ENCODE measurements around the gene OR51V1. TPM values are rescaled to one million over a fixed set of nuclear protein-coding genes. Genes with fewer than 3 reads are reported as not detected.
"Not testable (repeated sequence)": the region's sequence is repeated elsewhere in the genome, so short reads cannot be mapped to it uniquely, and the experiment has no call there.

OR51V1 gene, protein sequence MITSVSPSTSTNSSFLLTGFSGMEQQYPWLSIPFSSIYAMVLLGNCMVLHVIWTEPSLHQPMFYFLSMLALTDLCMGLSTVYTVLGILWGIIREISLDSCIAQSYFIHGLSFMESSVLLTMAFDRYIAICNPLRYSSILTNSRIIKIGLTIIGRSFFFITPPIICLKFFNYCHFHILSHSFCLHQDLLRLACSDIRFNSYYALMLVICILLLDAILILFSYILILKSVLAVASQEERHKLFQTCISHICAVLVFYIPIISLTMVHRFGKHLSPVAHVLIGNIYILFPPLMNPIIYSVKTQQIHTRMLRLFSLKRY
- not detected for polyA plus RNA-seq
- long read RNA-seq, donor 1 = 0 reads
- long read RNA-seq, donor 2 = 0 reads
- long read RNA-seq, donor 3 = 0 reads
- long read RNA-seq, donor 4 = 0 reads
- long read RNA-seq, donor 5 = 0 reads
- long read RNA-seq, donor 6 = 0 reads
- long read RNA-seq, donor 7 = 0 reads
- long read RNA-seq, donor 8 = 0 reads
- long read RNA-seq, donor 9 = 0 reads
- long read RNA-seq, donor 10 = 0 reads
- long read RNA-seq, donor 11 = 0 reads

DNA sequence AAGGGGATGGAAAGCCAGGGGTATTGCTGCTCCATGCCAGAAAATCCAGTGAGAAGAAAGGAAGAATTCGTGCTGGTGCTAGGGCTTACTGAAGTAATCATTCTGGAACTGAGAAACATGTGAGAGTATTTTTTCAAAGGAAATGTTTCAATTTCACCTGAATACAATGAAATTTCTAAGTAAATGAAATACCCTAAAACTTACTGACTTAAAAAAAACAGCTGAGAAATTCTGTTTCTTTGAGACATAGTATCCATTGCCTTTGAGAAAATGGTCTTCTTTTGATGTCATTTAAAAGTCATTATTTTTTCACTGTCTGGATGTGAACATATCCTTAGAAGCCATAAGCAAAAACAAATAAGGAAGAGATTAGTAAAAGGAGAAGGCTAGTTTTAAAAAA lies at the start of gene OR51V1:
Gene OR51V1, minus strand, starts transcription at position 101 of the 400 bp plus-strand sequence. Its CDS starts 0 bp downstream, at position 101.
- H3K4me3 ChIP-seq (ENCODE audit: low read length) = no peak within 1 kb of the TSS
- no CpG with 5 or more reads among the region's 1 CpG for WGBS (ENCODE audit: insufficient coverage, low lambda C conversion rate)
- no peak for DNase-seq
- H3K27ac ChIP-seq (ENCODE audit: low read length) = no peak within 1 kb of the TSS
- H3K9me3 ChIP-seq (ENCODE audit: control insufficient read depth, low read depth, low read length) = no peaks in the 10 kb centered on the region
- no peaks in the 10 kb centered on the region for H3K27me3 ChIP-seq (ENCODE audit: control insufficient read depth, insufficient read depth, low read length)
- H3K36me3 ChIP-seq (ENCODE audit: control insufficient read depth, insufficient read depth, low read length) = no peaks in the 10 kb centered on the region
- H3K4me1 ChIP-seq (ENCODE audit: control insufficient read depth, insufficient read depth, low read length) = no peaks in the 10 kb centered on the region

DNA sequence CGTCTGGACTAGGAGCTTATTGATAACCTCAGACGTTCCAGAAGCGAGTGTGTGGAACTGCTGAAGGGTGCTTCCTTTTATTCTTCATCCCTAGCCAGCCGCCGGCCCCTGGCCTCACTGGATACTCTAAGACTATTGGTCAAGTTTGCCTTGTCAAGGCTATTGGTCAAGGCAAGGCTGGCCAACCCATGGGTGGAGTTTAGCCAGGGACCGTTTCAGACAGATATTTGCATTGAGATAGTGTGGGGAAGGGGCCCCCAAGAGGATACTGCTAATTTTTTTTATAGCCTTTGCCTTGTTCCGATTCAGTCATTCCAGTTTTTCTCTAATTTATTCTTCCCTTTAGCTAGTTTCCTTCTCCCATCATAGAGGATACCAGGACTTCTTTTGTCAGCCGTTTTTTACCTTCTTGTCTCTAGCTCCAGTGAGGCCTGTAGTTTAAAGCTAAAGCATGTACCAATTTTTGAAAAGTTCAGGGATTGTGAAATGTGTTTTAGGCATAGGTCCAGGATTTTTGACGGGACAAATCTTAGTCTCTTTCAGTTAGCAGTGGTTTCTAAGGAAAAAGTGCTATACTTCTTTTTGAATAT lies 49.4 kb upstream of the OR51V1 start, which contains the start of gene HBG1:
Gene HBG1, minus strand, starts transcription at position 51 of the 590 bp plus-strand sequence. CDS start 53 bp downstream, outside the sequence.
- not testable (repeated sequence) for H3K9me3 ChIP-seq (ENCODE audit: control insufficient read depth, low read depth, low read length); H3K27ac ChIP-seq (ENCODE audit: low read length); H3K27me3 ChIP-seq (ENCODE audit: control insufficient read depth, insufficient read depth, low read length); H3K36me3 ChIP-seq (ENCODE audit: control insufficient read depth, insufficient read depth, low read length); DNase-seq; H3K4me1 ChIP-seq (ENCODE audit: control insufficient read depth, insufficient read depth, low read length); H3K4me3 ChIP-seq (ENCODE audit: low read length)
- 94% methylated on average over 2 of the region's 9 CpGs for WGBS (ENCODE audit: insufficient coverage, low lambda C conversion rate)

DNA sequence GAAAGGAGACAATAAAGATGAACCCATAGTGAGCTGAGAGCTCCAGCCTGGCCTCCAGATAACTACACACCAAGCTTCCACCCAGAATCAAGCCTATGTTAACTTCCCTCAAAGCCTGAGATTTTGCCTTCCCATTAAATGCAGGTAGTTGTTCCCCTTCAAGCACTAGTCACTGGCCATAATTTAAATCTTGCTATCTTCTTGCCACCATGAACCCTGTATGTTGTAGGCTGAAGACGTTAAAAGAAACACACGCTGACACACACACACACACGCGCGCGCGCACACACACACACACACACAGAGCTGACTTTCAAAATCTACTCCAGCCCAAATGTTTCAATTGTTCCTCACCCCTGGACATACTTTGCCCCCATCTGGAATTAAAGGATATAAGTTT lies 48.0 kb upstream of the OR51V1 start:
- not testable (repeated sequence) for H3K27ac ChIP-seq (ENCODE audit: low read length); H3K4me3 ChIP-seq (ENCODE audit: low read length); H3K36me3 ChIP-seq (ENCODE audit: control insufficient read depth, insufficient read depth, low read length); H3K27me3 ChIP-seq (ENCODE audit: control insufficient read depth, insufficient read depth, low read length); H3K4me1 ChIP-seq (ENCODE audit: control insufficient read depth, insufficient read depth, low read length); H3K9me3 ChIP-seq (ENCODE audit: control insufficient read depth, low read depth, low read length); DNase-seq
- WGBS (ENCODE audit: insufficient coverage, low lambda C conversion rate) = no CpG with 5 or more reads among the region's 7 CpGs

DNA sequence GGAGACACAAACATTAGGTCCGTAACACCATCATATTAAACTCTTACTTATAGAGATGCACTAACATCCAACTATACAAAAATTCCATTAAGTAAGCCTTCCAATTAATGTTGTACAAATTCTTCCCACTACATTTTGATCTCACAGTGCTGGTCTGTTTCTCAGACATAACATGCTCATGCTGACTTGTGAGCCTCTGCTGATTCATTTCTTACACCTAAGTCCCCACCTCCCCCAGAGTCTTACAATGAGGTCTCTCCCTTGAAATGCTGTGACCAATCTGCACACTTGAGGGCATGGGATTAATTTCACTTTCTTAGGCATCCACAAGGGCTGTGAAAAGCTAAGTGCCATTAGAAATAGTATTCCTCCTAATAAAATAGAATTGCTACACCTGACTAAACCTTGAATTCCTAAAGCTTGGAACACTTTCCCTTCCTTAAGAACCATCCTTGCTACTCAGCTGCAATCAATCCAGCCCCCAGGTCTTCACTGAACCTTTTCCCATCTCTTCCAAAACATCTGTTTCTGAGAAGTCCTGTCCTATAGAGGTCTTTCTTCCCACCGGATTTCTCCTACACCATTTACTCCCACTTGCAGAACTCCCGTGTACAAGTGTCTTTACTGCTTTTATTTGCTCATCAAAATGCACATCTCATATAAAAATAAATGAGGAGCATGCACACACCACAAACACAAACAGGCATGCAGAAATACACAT lies 47.1 kb upstream of the OR51V1 start:
- 50% methylated on average over 1 of the region's 3 CpGs for WGBS (ENCODE audit: insufficient coverage, low lambda C conversion rate)
- Histone ChIP-seq H3K27me3 (ENCODE audit: control insufficient read depth, insufficient read depth, low read length) (no peaks in the 10 kb centered on the region), H3K36me3 (ENCODE audit: control insufficient read depth, insufficient read depth, low read length) (no peaks in the 10 kb centered on the region), H3K4me1 (ENCODE audit: control insufficient read depth, insufficient read depth, low read length) (no peaks in the 10 kb centered on the region), H3K9me3 (ENCODE audit: control insufficient read depth, low read depth, low read length) (no peaks in the 10 kb centered on the region), H3K4me3 (ENCODE audit: low read length) (no peak overlapping the region), H3K27ac (ENCODE audit: low read length) (no peak overlapping the region)
- DNase-seq = no peak

DNA sequence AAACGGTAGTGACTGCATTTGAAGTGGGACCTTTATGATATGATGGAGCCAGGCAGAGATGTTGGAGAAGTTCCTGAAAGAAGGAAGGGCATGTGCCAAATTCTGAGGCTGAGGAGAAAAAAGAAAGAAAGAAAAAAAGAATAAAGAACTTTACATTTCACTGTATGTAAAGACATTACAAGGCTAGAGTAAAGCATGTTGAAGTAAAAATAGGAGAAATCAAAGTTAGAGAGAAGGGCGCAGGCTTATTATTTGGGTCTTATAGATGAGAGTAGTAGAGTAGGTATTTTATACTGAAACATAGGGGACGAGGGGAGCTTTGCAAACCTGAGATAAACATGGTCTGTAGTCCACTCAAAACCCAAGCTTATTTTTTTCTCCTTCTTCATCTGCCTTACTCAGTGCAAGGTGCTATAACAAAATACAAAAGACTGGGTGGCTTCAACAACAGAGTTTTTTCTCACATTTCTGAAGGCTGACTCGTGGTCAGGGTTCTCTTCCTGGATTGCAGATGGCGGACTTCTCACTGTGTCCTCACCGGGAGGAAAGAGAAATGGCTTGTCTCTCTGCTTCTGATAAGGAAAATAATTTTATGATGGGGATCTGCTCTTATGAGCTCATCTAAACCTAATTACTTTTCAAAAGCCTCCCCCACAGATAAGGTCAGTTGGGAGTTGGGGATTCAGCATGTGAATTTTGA lies 46.4 kb upstream of the OR51V1 start:
- H3K9me3 ChIP-seq (ENCODE audit: control insufficient read depth, low read depth, low read length) = no peaks in the 10 kb centered on the region
- H3K4me1 ChIP-seq (ENCODE audit: control insufficient read depth, insufficient read depth, low read length) = no peaks in the 10 kb centered on the region
- H3K4me3 ChIP-seq (ENCODE audit: low read length) = no peak overlapping the region
- DNase-seq = no peak
- H3K36me3 ChIP-seq (ENCODE audit: control insufficient read depth, insufficient read depth, low read length) = no peaks in the 10 kb centered on the region
- no peaks in the 10 kb centered on the region for H3K27me3 ChIP-seq (ENCODE audit: control insufficient read depth, insufficient read depth, low read length)
- 90% methylated on average over 2 of the region's 6 CpGs for WGBS (ENCODE audit: insufficient coverage, low lambda C conversion rate)
- H3K27ac ChIP-seq (ENCODE audit: low read length) = no peak overlapping the region

DNA sequence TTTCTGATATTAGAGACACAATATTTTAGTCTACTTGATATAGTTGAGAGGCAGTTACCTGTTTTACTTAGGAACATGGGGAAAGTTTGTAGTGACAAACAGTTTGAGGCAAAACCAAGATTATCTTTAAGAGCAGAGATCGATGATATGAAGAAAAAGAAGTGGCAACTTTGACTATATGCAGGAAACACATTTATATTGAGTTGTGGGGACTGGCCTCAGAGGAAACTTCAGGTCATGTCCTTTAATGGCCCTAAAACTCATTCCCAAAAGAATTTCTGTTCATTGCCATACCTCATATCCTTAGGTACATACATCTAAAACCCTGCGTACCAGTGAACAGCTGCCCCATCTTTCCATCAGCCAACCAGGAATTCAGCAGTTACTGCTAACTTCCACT lies 44.7 kb upstream of the OR51V1 start:
- Histone ChIP-seq H3K9me3 (ENCODE audit: control insufficient read depth, low read depth, low read length) (no peaks in the 10 kb centered on the region), H3K27me3 (ENCODE audit: control insufficient read depth, insufficient read depth, low read length) (no peaks in the 10 kb centered on the region), H3K36me3 (ENCODE audit: control insufficient read depth, insufficient read depth, low read length) (no peaks in the 10 kb centered on the region), H3K4me1 (ENCODE audit: control insufficient read depth, insufficient read depth, low read length) (no peaks in the 10 kb centered on the region), H3K4me3 (ENCODE audit: low read length) (no peak overlapping the region), H3K27ac (ENCODE audit: low read length) (no peak overlapping the region)
- no peak for DNase-seq
- 83% methylated on average over 1 of the region's 2 CpGs for WGBS (ENCODE audit: insufficient coverage, low lambda C conversion rate)

DNA sequence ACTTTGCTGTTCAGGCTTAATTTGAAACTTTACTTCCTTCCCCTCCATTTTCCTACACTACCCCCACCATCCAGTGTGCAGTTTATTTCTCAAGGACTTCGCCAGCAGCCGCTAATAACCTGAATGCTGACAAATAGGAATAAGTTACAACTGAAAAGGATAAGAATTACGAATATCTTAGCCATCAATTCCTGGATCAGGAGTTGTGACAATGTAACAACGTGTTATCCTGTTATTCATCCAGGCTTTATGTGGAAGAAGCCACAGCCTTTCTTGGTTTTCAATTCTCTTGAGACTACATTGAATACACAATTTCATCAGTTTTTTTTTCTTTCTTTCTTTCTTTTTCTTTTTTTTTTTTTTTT lies 43.3 kb upstream of the OR51V1 start:
- Histone ChIP-seq H3K36me3 (ENCODE audit: control insufficient read depth, insufficient read depth, low read length) (no peaks in the 10 kb centered on the region), H3K27me3 (ENCODE audit: control insufficient read depth, insufficient read depth, low read length) (no peaks in the 10 kb centered on the region), H3K4me3 (ENCODE audit: low read length) (no peak overlapping the region), H3K4me1 (ENCODE audit: control insufficient read depth, insufficient read depth, low read length) (no peaks in the 10 kb centered on the region), H3K27ac (ENCODE audit: low read length) (no peak overlapping the region), H3K9me3 (ENCODE audit: control insufficient read depth, low read depth, low read length) (no peaks in the 10 kb centered on the region)
- no peak for DNase-seq
- WGBS (ENCODE audit: insufficient coverage, low lambda C conversion rate) = 81% methylated on average over 3 of the region's 4 CpGs

DNA sequence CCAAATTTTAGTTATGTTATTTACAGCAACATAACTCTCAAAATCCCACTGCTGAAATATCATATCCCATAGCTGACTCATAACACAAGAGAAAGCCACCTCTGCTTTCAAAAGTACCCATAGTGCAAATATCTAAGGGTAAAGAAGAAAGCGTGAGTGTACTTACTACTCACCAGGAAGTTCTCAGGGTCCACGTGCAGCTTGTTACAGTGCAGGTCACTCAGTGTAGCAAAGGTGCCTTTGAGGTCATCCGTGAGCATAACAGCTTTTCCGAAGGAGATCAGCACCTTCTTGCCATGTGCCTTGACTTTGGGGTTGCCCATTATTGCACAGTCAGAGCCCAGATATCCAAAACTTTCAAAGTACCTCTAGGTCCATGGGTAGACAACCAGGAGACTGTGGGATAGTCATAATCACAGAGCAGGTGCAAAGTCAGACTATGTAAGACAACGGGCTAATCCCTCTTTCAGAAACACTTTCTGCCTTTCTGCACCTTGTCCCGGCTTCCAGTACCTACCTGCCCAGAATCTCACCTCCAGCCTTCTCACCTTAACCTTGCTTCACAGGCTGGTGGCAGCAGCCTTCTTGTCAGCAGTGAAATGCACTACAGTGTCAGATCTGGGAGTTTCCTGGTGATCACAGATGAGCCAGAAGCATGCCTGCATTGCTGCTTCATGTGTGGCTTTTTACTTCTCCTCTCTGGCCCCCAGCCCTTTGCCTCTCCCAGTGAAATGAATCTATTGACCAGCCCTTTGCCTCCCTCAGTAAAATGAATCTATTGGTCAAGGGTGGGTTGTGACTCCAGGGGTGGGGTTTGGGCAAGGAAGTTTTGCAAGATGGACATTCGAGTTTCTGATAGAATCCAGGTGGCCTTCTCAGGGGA lies 42.7 kb upstream of the OR51V1 start:
- Histone ChIP-seq H3K4me3 (ENCODE audit: low read length) (no peak overlapping the region), H3K4me1 (ENCODE audit: control insufficient read depth, insufficient read depth, low read length) (no peaks in the 10 kb centered on the region), H3K36me3 (ENCODE audit: control insufficient read depth, insufficient read depth, low read length) (no peaks in the 10 kb centered on the region), H3K9me3 (ENCODE audit: control insufficient read depth, low read depth, low read length) (no peaks in the 10 kb centered on the region), H3K27me3 (ENCODE audit: control insufficient read depth, insufficient read depth, low read length) (no peaks in the 10 kb centered on the region), H3K27ac (ENCODE audit: low read length) (no peak overlapping the region)
- no peak for DNase-seq
- no CpG with 5 or more reads among the region's 7 CpGs for WGBS (ENCODE audit: insufficient coverage, low lambda C conversion rate)

DNA sequence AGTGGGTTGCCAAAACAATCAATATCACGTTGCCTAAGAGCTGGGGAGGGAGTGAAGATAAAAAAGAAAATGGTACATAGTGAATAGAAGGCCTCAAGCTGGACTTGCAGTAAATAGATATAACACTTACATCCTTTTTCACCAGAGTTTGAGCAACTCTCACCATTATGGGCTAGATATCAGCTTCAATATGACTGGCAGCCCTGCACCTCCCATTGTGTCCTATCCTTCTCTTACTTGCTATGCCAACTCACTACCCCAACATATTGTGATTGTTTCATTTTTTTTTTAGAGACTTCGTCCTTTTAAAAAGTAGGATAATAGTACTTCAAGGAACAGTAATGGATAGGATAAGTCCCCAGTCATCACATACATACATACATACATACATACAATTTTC lies 41.7 kb upstream of the OR51V1 start:
- no peaks in the 10 kb centered on the region for H3K27me3 ChIP-seq (ENCODE audit: control insufficient read depth, insufficient read depth, low read length)
- H3K9me3 ChIP-seq (ENCODE audit: control insufficient read depth, low read depth, low read length) = no peaks in the 10 kb centered on the region
- no peak overlapping the region for H3K4me3 ChIP-seq (ENCODE audit: low read length)
- no peak for DNase-seq
- WGBS (ENCODE audit: insufficient coverage, low lambda C conversion rate) = 71% methylated on average over 1 of the region's 2 CpGs
- no peaks in the 10 kb centered on the region for H3K36me3 ChIP-seq (ENCODE audit: control insufficient read depth, insufficient read depth, low read length)
- no peak overlapping the region for H3K27ac ChIP-seq (ENCODE audit: low read length)
- H3K4me1 ChIP-seq (ENCODE audit: control insufficient read depth, insufficient read depth, low read length) = no peaks in the 10 kb centered on the region
